Activated naive CD8-positive, alpha-beta T cell treated with anti-CD3 and anti-CD28 coated beads, Interleukin-2, amount 10 ng/mL, durations not matched to agents 7 days and 5 days (primary cell): Measurements from ENCODE around the gene SLC34A2. TPM values are rescaled to one million over a fixed set of nuclear protein-coding genes. Genes with fewer than 3 reads are reported as not detected.
"Not testable (repeated sequence)": the region's sequence is repeated elsewhere in the genome, so short reads cannot be mapped to it uniquely, and the experiment has no call there.

Source experiments
- ATAC-seq: fragments of 150-1000 bp; cut with Tn5 transposase; one replicate; pipeline ENCODE4 v1.10.0; 2021; ENCODE audit warnings: low read depth, moderate library complexity
- POLR2A ChIA-PET: fragments of 350-600 bp; sonication (Branson Sonifier 250); formaldehyde crosslinking; loops from one replicate; lab custom pipeline; 2021; ENCODE audit warnings: antibody characterized with exemption; lab: Charles Lee
- DNase-seq: peaks from one replicate; pipeline ENCODE4 v3.0.0; 2021
- H3K27ac Mint-ChIP-seq: one replicate; pipeline ENCODE4 v1.8.0; 2022; ENCODE audit warnings: mild to moderate bottlenecking, mixed read lengths
- H3K27me3 Mint-ChIP-seq: one replicate; pipeline ENCODE4 v1.8.0; 2022; ENCODE audit warnings: mild to moderate bottlenecking, moderate library complexity, mixed read lengths
- H3K36me3 Mint-ChIP-seq: one replicate; pipeline ENCODE4 v1.8.0; 2021; ENCODE audit warnings: mild to moderate bottlenecking, mixed read lengths
- H3K4me1 Mint-ChIP-seq: one replicate; pipeline ENCODE4 v1.8.0; 2021; ENCODE audit warnings: mixed read lengths
- H3K4me3 Mint-ChIP-seq: one replicate; pipeline ENCODE4 v1.8.0; 2022; ENCODE audit warnings: mild to moderate bottlenecking, moderate library complexity, mixed read lengths
- H3K9me3 Mint-ChIP-seq: one replicate; pipeline ENCODE4 v1.8.0; 2021; ENCODE audit warnings: mixed read lengths
- total RNA-seq, 2 experiments: library from RNA; stranded (reverse); gene quantifications; one replicate each; pipeline ENCODE4 v1.2.3, GENCODE V29; 2021

The SLC34A2 gene
- total RNA-seq, 2 experiments from 2014 or later = not detected

- Mint-ChIP-seq H3K4me3 (no peak overlapping the region), H3K9me3 (no peaks in the 10 kb centered on the region), H3K27me3 (peaks cover 2% of the 10 kb centered on the region), H3K27ac (no peak overlapping the region), H3K4me1 (no peaks in the 10 kb centered on the region), H3K36me3 (no peaks in the 10 kb centered on the region)
- DNase-seq = no peak
- no peak for ATAC-seq
- POLR2A ChIA-PET = no interaction called here
Observed at GRCh38 chr4:25638221-25638601, 17.4 kb upstream of the SLC34A2 start.

- H3K27me3 Mint-ChIP-seq = peaks cover 2% of the 10 kb centered on the region
- DNase-seq = no peak
- POLR2A ChIA-PET = no interaction called here
- ATAC-seq = no peak
- H3K27ac Mint-ChIP-seq = no peak overlapping the region
- no peaks in the 10 kb centered on the region for H3K9me3 Mint-ChIP-seq
- H3K36me3 Mint-ChIP-seq = no peaks in the 10 kb centered on the region
- no peaks in the 10 kb centered on the region for H3K4me1 Mint-ChIP-seq
- H3K4me3 Mint-ChIP-seq = no peak overlapping the region
Observed at GRCh38 chr4:25638806-25639205, 16.8 kb upstream of the SLC34A2 start.

GRCh38 chr4:25650311-25650710, 5.3 kb upstream of the SLC34A2 start:
- Mint-ChIP-seq H3K27me3 (peaks cover 31% of the 10 kb centered on the region), H3K4me3 (no peak overlapping the region), H3K27ac (no peak overlapping the region)

GRCh38 chr4:25651682-25652081, 4.0 kb upstream of the SLC34A2 start:
- H3K4me1 Mint-ChIP-seq = peaks cover 10% of the 10 kb centered on the region
- H3K4me3 Mint-ChIP-seq = no peak overlapping the region
- no peak overlapping the region for H3K27ac Mint-ChIP-seq
- no peaks in the 10 kb centered on the region for H3K36me3 Mint-ChIP-seq
- peaks cover 38% of the 10 kb centered on the region for H3K27me3 Mint-ChIP-seq
- ATAC-seq (no peak), DNase-seq (no peak)
- H3K9me3 Mint-ChIP-seq = no peaks in the 10 kb centered on the region
- POLR2A ChIA-PET = no interaction called here

More at GRCh38 chr4:25650311-25650710, 5.3 kb upstream of the SLC34A2 start:
- POLR2A ChIA-PET = no interaction called here
- no peaks in the 10 kb centered on the region for H3K36me3 Mint-ChIP-seq
- H3K9me3 Mint-ChIP-seq = no peaks in the 10 kb centered on the region
- H3K4me1 Mint-ChIP-seq = peaks cover 6% of the 10 kb centered on the region
- ATAC-seq = no peak
- DNase-seq = no peak

DNA sequence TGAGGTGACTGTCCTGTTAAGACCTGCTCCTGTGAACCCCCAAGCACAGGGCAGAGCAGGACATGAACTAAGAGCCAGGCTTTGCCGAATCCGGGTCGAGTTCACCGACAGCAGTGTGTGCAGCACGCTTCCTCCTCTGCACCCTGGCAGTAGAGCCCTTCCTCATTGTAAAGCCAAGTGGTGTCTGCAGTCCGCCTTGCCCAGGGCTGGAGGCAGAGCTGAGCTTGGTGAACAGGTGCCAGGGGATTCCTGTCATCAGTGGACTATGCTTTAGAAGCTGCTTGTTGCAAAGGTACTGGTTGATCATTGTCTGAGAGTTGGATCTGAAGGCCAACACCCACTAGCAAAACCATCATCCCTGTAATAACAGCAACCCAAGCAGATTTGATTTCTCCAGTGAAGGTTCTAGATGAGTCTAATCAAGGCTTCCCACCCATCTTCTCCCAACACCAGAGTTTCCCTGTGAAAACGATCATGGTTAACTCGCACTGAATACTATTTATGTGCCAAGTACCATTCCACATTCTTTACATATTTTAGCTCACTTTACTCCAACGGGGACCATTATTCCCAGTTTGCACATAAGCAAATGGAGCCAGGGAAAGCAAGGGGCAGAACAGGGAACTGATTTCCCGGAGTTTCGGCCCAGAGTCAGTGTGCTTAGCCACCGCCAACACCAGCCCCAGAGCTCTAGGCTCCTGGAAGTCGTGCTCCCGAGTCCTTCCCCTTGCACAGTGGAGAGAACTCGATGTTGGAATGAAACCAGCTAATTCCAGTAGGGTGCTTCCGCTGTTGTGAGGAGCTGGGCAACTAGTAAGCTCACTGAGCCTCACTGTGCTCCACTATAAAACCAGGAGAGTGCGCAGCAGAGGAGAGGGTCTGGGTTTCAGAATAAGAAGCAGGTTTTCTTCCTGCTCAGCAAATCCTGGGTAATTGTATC, 1.4 kb upstream of the SLC34A2 start:
- no peak for ATAC-seq

GRCh38 chr4:25656031-25656430, 380 bp downstream of the SLC34A2 start:
- H3K27me3 Mint-ChIP-seq = peaks cover 44% of the 10 kb centered on the region
- no peak for DNase-seq
- H3K27ac Mint-ChIP-seq = no peak overlapping the region
- POLR2A ChIA-PET = no interaction called here
- no peaks in the 10 kb centered on the region for H3K36me3 Mint-ChIP-seq
- ATAC-seq = no peak
- peaks cover 10% of the 10 kb centered on the region for H3K4me1 Mint-ChIP-seq
- H3K9me3 Mint-ChIP-seq = no peaks in the 10 kb centered on the region
- H3K4me3 Mint-ChIP-seq = no peak overlapping the region

More for the DNA sequence above, 1.4 kb upstream of the SLC34A2 start:
- H3K27ac Mint-ChIP-seq = no peak overlapping the region
- POLR2A ChIA-PET = no interaction called here
- no peak for DNase-seq
- no peaks in the 10 kb centered on the region for H3K36me3 Mint-ChIP-seq
- no peak overlapping the region for H3K4me3 Mint-ChIP-seq
- peaks cover 49% of the 10 kb centered on the region for H3K27me3 Mint-ChIP-seq
- H3K4me1 Mint-ChIP-seq = peaks cover 10% of the 10 kb centered on the region
- H3K9me3 Mint-ChIP-seq = no peaks in the 10 kb centered on the region

DNA sequence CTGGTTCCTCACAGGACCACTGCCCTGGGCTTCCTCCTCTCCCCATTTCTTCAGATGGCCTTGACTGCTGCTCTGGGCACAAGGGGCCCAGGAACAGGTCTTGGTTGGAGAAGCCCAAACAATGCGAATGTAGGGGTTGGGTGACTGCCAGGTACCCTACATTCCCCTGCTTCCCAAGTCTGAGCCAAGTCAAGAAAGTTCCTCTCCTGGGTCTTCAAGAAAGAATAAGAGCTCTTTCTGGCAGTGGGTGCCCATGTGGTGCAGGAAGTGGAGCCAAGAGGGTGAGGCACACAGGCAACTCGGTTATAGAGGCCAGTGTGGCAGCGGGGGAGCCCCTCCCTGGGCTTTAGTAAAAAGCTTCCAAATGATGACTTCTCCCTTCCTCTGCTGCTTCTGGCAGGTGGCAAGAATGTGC, 2.7 kb downstream of the SLC34A2 start:
- H3K4me1 Mint-ChIP-seq = peaks cover 10% of the 10 kb centered on the region
- H3K27ac Mint-ChIP-seq = no peak overlapping the region
- H3K4me3 Mint-ChIP-seq = no peak overlapping the region
- no peaks in the 10 kb centered on the region for H3K36me3 Mint-ChIP-seq
- POLR2A ChIA-PET = no interaction called here
- H3K9me3 Mint-ChIP-seq = no peaks in the 10 kb centered on the region
- H3K27me3 Mint-ChIP-seq = peaks cover 41% of the 10 kb centered on the region
- ATAC-seq = no peak
- DNase-seq = no peak

GRCh38 chr4:25658777-25659176, 3.1 kb downstream of the SLC34A2 start:
- H3K4me3 Mint-ChIP-seq = no peak overlapping the region
- peaks cover 37% of the 10 kb centered on the region for H3K27me3 Mint-ChIP-seq
- ATAC-seq (no peak), DNase-seq (no peak)
- no peaks in the 10 kb centered on the region for H3K36me3 Mint-ChIP-seq
- POLR2A ChIA-PET = no interaction called here
- no peak overlapping the region for H3K27ac Mint-ChIP-seq
- peaks cover 10% of the 10 kb centered on the region for H3K4me1 Mint-ChIP-seq
- H3K9me3 Mint-ChIP-seq = no peaks in the 10 kb centered on the region

- H3K27me3 Mint-ChIP-seq = peaks cover 15% of the 10 kb centered on the region
- H3K9me3 Mint-ChIP-seq, ATAC-seq, H3K4me1 Mint-ChIP-seq, POLR2A ChIA-PET, DNase-seq, H3K36me3 Mint-ChIP-seq, H3K27ac Mint-ChIP-seq, H3K4me3 Mint-ChIP-seq: not testable (repeated sequence)
Observed at GRCh38 chr4:25661441-25661840, 5.8 kb downstream of the SLC34A2 start.

- no peaks in the 10 kb centered on the region for H3K9me3 Mint-ChIP-seq
- peaks cover 7% of the 10 kb centered on the region for H3K27me3 Mint-ChIP-seq
Observed at GRCh38 chr4:25662306-25662705, 6.7 kb downstream of the SLC34A2 start.

GRCh38 chr4:25663781-25664180, 8.1 kb downstream of the SLC34A2 start:
- no peaks in the 10 kb centered on the region for H3K9me3 Mint-ChIP-seq
- no peak for DNase-seq
- no peaks in the 10 kb centered on the region for H3K4me1 Mint-ChIP-seq
- H3K27ac Mint-ChIP-seq = no peak overlapping the region
- POLR2A ChIA-PET = no interaction called here
- H3K27me3 Mint-ChIP-seq = peaks cover 2% of the 10 kb centered on the region
- ATAC-seq = no peak
- H3K36me3 Mint-ChIP-seq = no peaks in the 10 kb centered on the region
- no peak overlapping the region for H3K4me3 Mint-ChIP-seq

More at GRCh38 chr4:25662306-25662705, 6.7 kb downstream of the SLC34A2 start:
- POLR2A ChIA-PET = no interaction called here
- Mint-ChIP-seq H3K27ac (no peak overlapping the region), H3K4me3 (no peak overlapping the region), H3K36me3 (no peaks in the 10 kb centered on the region), H3K4me1 (no peaks in the 10 kb centered on the region)
- no peak for ATAC-seq
- no peak for DNase-seq

DNA sequence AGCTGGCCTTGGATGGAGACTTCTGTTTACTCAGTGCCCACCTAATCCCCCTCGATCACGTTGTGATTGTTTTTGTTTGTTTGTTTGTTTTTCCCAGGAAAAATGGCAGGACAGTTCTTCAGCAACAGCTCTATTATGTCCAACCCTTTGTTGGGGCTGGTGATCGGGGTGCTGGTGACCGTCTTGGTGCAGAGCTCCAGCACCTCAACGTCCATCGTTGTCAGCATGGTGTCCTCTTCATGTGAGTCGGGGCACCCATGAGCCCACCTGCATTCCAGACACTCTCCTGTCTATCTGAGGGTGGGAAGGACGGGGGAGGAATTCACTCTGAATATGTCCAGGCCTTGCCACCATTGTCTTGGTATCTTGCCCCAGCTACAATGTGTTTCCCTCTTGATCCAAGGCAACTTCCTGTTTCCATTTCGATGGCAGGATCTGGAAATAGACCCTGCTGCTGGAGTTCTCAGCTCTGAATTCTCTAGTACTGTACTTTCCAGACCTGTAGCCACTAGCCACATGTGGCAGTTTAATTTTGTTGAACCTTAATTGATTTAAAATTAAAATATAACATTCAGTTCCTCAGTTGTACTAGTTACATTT, 10.5 kb downstream of the SLC34A2 start:
- POLR2A ChIA-PET = no interaction called here
- no peaks in the 10 kb centered on the region for H3K36me3 Mint-ChIP-seq
- H3K4me1 Mint-ChIP-seq = no peaks in the 10 kb centered on the region
- no peaks in the 10 kb centered on the region for H3K9me3 Mint-ChIP-seq
- no peak overlapping the region for H3K27ac Mint-ChIP-seq
- ATAC-seq = no peak
- H3K27me3 Mint-ChIP-seq = peaks cover 2% of the 10 kb centered on the region
- H3K4me3 Mint-ChIP-seq = no peak overlapping the region
- DNase-seq = no peak

DNA sequence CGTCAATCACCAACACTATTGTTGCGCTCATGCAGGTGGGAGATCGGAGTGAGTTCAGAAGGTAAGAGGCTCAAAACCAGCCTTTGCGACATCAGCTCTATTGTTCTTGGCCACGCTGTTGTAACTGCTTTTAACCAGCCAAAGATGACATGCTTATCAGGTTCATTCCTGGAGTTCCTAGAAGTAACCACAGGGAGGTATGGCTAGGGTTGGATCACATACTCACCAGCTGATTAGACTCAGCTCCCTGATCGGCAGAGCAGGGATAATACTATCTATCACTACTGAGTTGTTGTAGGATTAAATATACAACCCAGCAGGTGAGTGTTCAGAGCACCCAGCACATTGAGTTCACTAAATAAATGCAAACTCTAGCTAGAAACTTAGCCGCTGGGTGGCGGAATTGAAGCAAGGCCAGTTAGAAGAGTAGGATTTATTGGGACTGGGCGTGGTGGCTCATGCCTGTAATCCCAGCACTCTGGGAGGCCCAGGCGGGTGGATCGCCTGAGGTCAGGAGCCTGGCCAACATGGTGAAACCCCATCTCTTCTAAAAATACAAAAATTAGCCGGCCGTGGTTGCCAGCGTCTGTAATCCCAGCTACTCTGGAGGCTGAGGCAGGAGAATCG, 12.4 kb downstream of the SLC34A2 start:
- POLR2A ChIA-PET = no interaction called here
- no peaks in the 10 kb centered on the region for H3K4me1 Mint-ChIP-seq
- no peak for DNase-seq
- no peaks in the 10 kb centered on the region for H3K9me3 Mint-ChIP-seq
- no peak for ATAC-seq
- no peak overlapping the region for H3K4me3 Mint-ChIP-seq
- H3K36me3 Mint-ChIP-seq = no peaks in the 10 kb centered on the region
- no peaks in the 10 kb centered on the region for H3K27me3 Mint-ChIP-seq
- no peak overlapping the region for H3K27ac Mint-ChIP-seq
